ENCODE measurements around the gene SENP2. TPM values are rescaled to one million over a fixed set of nuclear protein-coding genes. Genes with fewer than 3 reads are reported as not detected.

Gene SENP2
- total RNA-seq, 1 experiment from 2014 or later = 36.1 TPM

GRCh38 chr3:185582871-185583270 is 3.2 kb upstream of the SENP2 start:
- Histone ChIP-seq H3K4me1 (ENCODE audit: control insufficient read depth in 1 of 2, insufficient read depth in 2 of 2, low read length in 2 of 2) (peaks cover 4 to 20% of the 10 kb centered on the region in 2 experiments; a peak in 3 of 4 replicates), H4K20me1 (ENCODE audit: insufficient read depth) (no peaks in the 10 kb centered on the region), H3K4me2 (ENCODE audit: low read length) (no peak overlapping the region), H3K9me2 (ENCODE audit: insufficient read depth) (no peaks in the 10 kb centered on the region), H3K36me3 (ENCODE audit: control insufficient read depth in 1 of 2, insufficient read depth in 2 of 2, low read length in 2 of 2) (no peaks in the 10 kb centered on the region), H3K9me3 (ENCODE audit: control insufficient read depth in 1 of 2, insufficient read depth in 1 of 2, low read depth in 1 of 2, low read length in 2 of 2) (no peaks in the 10 kb centered on the region), H3K27ac (ENCODE audit: low read depth, low read length) (no peak overlapping the region), H3K27me3 (ENCODE audit: insufficient read depth, low read length) (no peaks in the 10 kb centered on the region), H3K9ac (ENCODE audit: low read length) (no peak overlapping the region), H2AFZ (ENCODE audit: low read depth, low read length, poor library complexity, severe bottlenecking) (no peak overlapping the region), H3K79me2 (ENCODE audit: insufficient read depth, low read length) (peaks cover 12% of the 10 kb centered on the region), H3K4me3 (replicated peaks in 1 of 2; ENCODE audit: low read depth in 1 of 2, low read length in 2 of 2) (no peak overlapping the region)
- POLR2A ChIA-PET = no interaction called here
- ATAC-seq (no peak), DNase-seq (ENCODE audit: low read depth, low spot score) (no peak)
- TF ChIP-seq POLR2A (IDR thresholded peaks at IDR 0.05; ENCODE audit: borderline replicate concordance, extremely low read depth, insufficient read depth, insufficient read length) (no peak), FOSL1 (IDR thresholded peaks at IDR 0.05; ENCODE audit: low read depth) (no peak), CBX3 (IDR thresholded peaks at IDR 0.05; ENCODE audit: low read depth) (no peak), ATF3 (IDR thresholded peaks at IDR 0.05) (no peak), EZH2 (IDR thresholded peaks at IDR 0.05) (no peak), ZFX (IDR thresholded peaks at IDR 0.05) (no peak), ELF1 (IDR thresholded peaks at IDR 0.05; ENCODE audit: borderline replicate concordance, low read depth) (no peak), TCF7L2 (IDR thresholded peaks at IDR 0.05; ENCODE audit: borderline replicate concordance, extremely low read depth, insufficient read depth, insufficient read length) (no peak), REST (IDR thresholded peaks at IDR 0.05; ENCODE audit: low read depth) (no peak), SRF (IDR thresholded peaks at IDR 0.05; ENCODE audit: low read depth) (no peak), EZH2phosphoT487 (IDR thresholded peaks at IDR 0.05; ENCODE audit: borderline replicate concordance) (no peak), YY1 (IDR thresholded peaks at IDR 0.05; ENCODE audit: extremely low read depth, insufficient replicate concordance, low read depth, low read length) (no peak), MAX (IDR thresholded peaks at IDR 0.05) (no peak), SIN3A (IDR thresholded peaks at IDR 0.05; ENCODE audit: low read depth) (no peak)
- RAD21 ChIA-PET (ENCODE audit: low non-redundant PET in 1 of 2, low total read pairs in 2 of 2, uncharacterized antibody in 2 of 2, unreplicated experiment in 2 of 2) = no interaction called here
- intact Hi-C loops (cut with micrococcal nuclease) = no loop called here
- no TSS peak for BruUV-seq (replicated peaks)
- CTCF ChIA-PET = no interaction called here
